Activated gamma-delta T cell treated with Interleukin-2 at 50 U/mL for 16 hours (primary cell): ENCODE data around the gene XYLT1.
A peak's percentile ranks its signal among the peaks of the same experiment; 100 is the strongest.
"Not testable (repeated sequence)": the region's sequence is repeated elsewhere in the genome, so short reads cannot be mapped to it uniquely, and the experiment has no call there.

Experiments
- DNase-seq: peaks from one replicate; pipeline ENCODE4 v3.0.0-alpha.2; 2020

XYLT1 gene, protein sequence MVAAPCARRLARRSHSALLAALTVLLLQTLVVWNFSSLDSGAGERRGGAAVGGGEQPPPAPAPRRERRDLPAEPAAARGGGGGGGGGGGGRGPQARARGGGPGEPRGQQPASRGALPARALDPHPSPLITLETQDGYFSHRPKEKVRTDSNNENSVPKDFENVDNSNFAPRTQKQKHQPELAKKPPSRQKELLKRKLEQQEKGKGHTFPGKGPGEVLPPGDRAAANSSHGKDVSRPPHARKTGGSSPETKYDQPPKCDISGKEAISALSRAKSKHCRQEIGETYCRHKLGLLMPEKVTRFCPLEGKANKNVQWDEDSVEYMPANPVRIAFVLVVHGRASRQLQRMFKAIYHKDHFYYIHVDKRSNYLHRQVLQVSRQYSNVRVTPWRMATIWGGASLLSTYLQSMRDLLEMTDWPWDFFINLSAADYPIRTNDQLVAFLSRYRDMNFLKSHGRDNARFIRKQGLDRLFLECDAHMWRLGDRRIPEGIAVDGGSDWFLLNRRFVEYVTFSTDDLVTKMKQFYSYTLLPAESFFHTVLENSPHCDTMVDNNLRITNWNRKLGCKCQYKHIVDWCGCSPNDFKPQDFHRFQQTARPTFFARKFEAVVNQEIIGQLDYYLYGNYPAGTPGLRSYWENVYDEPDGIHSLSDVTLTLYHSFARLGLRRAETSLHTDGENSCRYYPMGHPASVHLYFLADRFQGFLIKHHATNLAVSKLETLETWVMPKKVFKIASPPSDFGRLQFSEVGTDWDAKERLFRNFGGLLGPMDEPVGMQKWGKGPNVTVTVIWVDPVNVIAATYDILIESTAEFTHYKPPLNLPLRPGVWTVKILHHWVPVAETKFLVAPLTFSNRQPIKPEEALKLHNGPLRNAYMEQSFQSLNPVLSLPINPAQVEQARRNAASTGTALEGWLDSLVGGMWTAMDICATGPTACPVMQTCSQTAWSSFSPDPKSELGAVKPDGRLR

GRCh38 chr16:17470908-17471718, at the start of gene XYLT1:
XYLT1 (minus strand) TSS chr16:17470960; CDS start chr16:17470796, 164 bp downstream.
- DNase-seq, result peak; percentile 42

GRCh38 chr16:17520111-17520510, 49.4 kb upstream of the XYLT1 start:
- DNase-seq, result no peak

DNA sequence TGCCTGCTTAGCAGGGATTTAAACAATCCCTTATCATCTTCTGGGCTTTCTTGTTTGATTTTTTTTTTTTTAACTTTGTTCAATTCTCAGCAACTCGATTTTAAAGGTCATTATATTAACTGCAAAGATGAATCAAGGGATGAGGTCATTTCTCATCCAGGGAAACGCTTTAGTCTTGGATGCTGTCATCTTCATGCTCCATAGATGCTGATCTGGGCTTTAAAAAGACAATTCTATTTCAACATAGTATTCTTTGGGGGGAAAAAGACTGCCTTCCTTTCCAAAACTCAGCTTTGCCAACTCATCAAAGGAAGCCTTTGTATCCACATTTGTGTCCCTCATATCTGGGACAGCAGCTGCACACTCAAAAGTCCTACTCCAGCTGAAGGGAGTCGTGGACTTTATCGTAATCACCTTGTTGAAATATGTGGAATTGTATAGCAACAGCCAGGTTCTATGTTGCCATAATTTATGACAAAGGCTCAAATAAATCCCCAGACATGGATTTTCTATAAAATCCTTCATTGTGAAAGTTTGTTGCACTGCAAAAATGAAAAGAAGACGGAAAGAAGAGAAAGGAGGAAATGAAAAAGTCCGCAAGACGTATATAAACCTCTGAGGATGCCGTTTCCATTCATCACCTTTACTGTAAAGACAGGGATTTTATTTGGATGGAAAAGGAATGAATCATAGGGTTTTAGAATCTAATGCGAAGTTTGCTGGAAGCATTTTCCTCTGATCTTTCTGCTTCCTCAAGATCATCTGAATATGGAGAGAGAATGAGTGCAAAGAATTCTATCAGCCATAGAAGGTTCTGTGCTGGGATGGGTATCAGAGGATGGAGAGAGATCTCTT, 48.6 kb upstream of the XYLT1 start:
- no peak for DNase-seq

DNA sequence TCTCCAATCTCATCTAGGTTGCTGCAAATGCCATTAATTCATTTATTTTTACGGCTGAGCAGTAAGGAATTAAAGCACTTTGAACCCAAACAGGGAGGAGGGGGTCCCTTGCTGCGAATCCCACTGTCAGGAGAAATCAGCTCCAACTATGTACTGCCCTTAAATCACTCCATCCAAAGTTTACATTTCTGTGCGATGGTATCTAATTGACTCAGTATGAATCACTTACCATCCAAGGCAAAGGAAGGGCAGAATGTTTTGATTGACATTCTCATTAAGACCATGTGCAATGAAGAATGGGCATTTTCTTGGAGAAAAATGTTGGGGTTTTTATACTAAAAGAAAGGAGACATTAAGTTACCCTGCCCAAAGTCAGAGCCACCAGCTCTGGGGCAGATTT, 47.7 kb upstream of the XYLT1 start:
- no peak for DNase-seq

GRCh38 chr16:17515421-17516210, 44.9 kb upstream of the XYLT1 start:
- DNase-seq, result no peak

- DNase-seq, result no peak
These were observed 42.0 kb upstream of the XYLT1 start for GRCh38 chr16:17512636-17513220.

DNA sequence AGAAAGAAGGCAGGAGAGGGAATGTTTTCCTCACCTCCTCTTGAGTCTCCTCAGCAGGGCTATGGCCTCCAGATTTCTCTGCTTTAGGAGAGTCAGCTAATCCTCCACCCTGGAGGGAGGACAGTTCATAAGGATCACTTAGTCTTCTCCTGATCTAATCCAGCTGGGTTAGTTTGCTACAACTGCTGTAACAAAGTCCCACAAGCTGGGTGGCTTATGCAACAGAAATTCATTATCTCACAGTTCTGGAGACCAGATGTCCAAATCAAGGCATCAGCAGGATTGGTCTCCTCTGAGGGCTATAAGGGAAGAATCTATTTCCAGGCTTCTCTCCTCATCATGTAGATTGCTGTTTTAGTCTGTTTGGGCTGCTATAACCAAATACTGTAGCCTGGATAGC, 40.6 kb upstream of the XYLT1 start:
- no peak for DNase-seq

DNA sequence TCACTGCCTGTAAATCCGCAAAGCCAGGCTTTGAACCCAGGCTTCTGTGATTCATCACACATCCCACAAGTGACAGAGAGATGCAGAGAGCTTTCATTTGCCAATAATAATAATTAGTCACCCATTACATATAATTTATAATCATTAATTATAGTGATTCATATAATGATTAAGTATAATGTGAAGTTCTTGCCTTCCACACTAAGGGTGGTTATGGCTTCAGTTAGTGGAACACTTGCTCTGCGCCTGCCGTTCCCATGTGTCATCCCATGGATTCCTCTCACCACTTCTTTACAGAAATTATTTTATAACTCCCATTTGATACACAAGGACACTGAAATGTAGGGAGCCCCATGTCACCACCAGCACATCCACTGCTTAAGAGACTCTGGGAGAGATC, 39.8 kb upstream of the XYLT1 start:
- no peak for DNase-seq

GRCh38 chr16:17509194-17509593, 38.4 kb upstream of the XYLT1 start:
- DNase-seq, result no peak

DNA sequence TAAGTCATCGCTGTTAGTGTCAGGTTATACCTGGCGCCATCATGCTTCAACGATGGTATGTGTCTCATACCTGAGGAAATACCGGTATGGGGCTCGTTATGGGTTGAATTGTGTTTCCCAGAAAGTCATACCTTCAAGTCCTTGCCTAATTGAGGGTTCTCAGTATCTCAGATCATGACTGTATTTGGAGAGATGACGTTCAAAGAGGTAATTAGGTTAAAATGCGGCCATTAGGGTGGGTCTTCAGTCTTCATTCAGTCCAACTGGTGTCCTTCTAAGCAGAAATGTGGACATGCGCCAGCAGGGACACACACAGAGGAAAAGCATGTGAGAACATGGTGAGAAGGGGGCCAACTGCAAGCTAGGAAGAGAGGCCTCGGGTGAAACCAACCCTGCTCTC, 37.5 kb upstream of the XYLT1 start:
- DNase-seq, result no peak

DNA sequence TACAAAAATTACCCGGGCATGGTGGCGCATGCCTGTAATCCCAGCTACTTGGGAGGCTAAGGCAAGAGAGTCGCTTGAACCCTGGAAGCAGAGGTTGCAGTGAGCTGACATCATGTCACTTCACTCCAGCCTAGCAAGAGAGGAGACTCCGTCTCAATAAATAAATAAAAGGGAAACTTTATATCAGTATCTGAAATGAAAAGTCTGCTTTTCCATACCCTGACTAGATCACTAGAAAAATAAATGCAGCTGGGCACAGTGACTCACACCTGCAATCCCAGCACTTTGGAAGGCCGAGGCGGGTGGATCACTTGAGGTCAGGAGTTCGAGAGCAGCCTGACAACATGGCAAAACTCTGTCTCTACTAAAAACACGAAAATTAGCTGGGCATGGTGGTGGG, 36.8 kb upstream of the XYLT1 start:
- DNase-seq, result not testable (repeated sequence)

GRCh38 chr16:17505828-17506227, 35.1 kb upstream of the XYLT1 start:
- not testable (repeated sequence) for DNase-seq

DNA sequence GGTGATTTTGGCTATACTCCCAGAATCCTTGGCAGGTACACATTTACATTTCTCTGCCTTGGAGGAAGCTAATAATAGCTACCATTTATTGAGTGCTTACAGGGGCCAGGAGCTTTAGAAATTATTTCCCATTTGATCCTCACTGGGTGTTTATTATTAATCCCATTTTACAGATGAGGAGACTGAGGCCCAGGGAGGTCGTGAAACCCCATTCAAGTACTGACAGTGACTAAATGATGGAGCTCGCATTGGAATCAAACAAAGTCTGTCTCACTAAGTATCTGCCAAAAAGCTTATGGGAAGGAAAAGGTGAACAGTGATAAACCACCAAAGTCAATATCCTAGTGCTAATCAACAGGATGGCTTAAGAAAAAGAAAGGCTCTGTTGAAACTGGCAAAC, 33.3 kb upstream of the XYLT1 start:
- DNase-seq, result no peak

- DNase-seq, result no peak
These were observed 32.6 kb upstream of the XYLT1 start for GRCh38 chr16:17503331-17503730.

GRCh38 chr16:17501321-17501720, 30.6 kb upstream of the XYLT1 start:
- no peak for DNase-seq

GRCh38 chr16:17499223-17499902, 28.6 kb upstream of the XYLT1 start:
- no peak for DNase-seq

- no peak for DNase-seq
These were observed 26.9 kb upstream of the XYLT1 start for GRCh38 chr16:17497648-17498047.

DNA sequence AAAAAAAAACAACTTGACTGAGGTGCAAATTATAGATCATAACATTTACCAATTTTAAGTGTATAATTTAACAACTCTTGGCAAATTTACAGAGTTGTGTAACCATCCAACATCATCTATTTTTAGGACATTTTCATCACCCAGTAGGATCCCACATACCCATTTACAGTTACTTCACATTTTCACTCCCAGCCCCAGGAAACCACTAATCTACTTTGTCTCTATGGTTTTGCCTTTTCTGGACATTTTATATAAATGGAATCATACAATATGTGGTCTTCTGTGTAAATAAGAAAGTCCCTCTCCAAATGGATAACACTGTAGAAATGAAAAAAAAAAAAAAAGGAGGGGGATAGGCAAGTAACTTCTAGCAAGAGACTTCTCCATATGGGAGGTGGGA, 26.1 kb upstream of the XYLT1 start:
- DNase-seq, result no peak

GRCh38 chr16:17493012-17493411, 22.3 kb upstream of the XYLT1 start:
- DNase-seq, result no peak

- no peak for DNase-seq
These were observed 20.4 kb upstream of the XYLT1 start for GRCh38 chr16:17491140-17491662.
